ENCODE results near the gene PTTG1IP. TPM values are rescaled to one million over a fixed set of nuclear protein-coding genes. Genes with fewer than 3 reads are reported as not detected.

Gene PTTG1IP
- total and polyA plus RNA-seq, 2 of the 13 experiments (the other 11 are each of a cell fraction or from before 2014, with no cell fraction given): 161 to 700 TPM

DNA sequence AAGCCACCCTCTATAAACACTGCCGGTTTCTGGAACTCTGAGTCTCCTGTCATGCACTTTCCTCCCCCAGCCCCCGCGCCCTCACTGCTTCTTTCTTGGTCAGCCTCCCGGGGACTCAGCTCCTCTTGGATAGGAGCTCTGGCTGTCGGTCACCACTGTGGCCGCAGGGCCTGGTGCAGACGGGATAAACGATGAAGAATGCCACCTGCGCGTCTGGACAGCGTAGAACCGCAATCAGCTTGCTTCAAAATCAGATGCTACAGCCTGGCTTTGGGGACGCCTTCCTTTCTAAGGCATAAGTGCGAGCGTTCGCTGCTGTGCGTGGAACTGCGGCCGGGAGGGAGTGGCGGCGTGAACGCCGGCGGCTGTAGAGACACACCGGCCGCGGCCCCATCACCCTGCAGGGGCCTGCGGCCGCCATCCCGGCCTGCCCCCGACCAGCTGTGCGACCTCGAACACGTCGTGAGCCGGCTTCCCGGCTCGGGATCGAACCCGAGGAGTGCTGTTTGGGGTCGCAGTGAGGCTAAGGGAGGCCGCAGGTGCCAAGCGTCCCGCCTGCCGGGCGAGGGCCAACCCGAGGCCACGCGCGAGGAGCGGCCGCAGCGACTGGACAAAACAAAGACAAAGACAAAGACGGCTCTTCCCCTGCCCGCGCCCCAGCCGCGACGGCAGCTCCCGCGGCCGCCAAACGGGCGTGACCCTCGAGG is 688 bp downstream of the PTTG1IP start (continued):
- TF ChIP-seq THAP7 (CRISPR knock-in tag; IDR thresholded peaks at IDR 0.05) (no peak), TMF1 (CRISPR knock-in tag; IDR thresholded peaks at IDR 0.05; ENCODE audit: low read depth) (0 out of 2 replicates have a peak, but pooled peaks have one; percentile 22), ZNF530 (CRISPR knock-in tag; IDR thresholded peaks at IDR 0.05; ENCODE audit: low read depth) (no peak), NCOA2 (CRISPR knock-in tag; IDR thresholded peaks at IDR 0.05) (0 out of 2 replicates have a peak, but pooled peaks have one; percentile 17), ARNT (IDR thresholded peaks at IDR 0.05) (no peak), HNF4A (CRISPR knock-in tag; IDR thresholded peaks at IDR 0.05) (no peak), ZSCAN29 (CRISPR knock-in tag; conservative IDR thresholded peaks at IDR 0.05) (no peak), SP4 (CRISPR knock-in tag; IDR thresholded peaks at IDR 0.05) (no peak; the same call in 1 of the 2 replicates), SOX13 (IDR thresholded peaks at IDR 0.05) (no peak), SOX13 (CRISPR knock-in tag; conservative IDR thresholded peaks at IDR 0.05 in 1 of 2, IDR thresholded peaks at IDR 0.05 in 1 of 2) (no peak), ZNF275 (CRISPR knock-in tag; IDR thresholded peaks at IDR 0.05; ENCODE audit: borderline replicate concordance) (peak; percentile 27; the same call in 1 of the 2 replicates)
- TF ChIP-seq, protein P1, sequence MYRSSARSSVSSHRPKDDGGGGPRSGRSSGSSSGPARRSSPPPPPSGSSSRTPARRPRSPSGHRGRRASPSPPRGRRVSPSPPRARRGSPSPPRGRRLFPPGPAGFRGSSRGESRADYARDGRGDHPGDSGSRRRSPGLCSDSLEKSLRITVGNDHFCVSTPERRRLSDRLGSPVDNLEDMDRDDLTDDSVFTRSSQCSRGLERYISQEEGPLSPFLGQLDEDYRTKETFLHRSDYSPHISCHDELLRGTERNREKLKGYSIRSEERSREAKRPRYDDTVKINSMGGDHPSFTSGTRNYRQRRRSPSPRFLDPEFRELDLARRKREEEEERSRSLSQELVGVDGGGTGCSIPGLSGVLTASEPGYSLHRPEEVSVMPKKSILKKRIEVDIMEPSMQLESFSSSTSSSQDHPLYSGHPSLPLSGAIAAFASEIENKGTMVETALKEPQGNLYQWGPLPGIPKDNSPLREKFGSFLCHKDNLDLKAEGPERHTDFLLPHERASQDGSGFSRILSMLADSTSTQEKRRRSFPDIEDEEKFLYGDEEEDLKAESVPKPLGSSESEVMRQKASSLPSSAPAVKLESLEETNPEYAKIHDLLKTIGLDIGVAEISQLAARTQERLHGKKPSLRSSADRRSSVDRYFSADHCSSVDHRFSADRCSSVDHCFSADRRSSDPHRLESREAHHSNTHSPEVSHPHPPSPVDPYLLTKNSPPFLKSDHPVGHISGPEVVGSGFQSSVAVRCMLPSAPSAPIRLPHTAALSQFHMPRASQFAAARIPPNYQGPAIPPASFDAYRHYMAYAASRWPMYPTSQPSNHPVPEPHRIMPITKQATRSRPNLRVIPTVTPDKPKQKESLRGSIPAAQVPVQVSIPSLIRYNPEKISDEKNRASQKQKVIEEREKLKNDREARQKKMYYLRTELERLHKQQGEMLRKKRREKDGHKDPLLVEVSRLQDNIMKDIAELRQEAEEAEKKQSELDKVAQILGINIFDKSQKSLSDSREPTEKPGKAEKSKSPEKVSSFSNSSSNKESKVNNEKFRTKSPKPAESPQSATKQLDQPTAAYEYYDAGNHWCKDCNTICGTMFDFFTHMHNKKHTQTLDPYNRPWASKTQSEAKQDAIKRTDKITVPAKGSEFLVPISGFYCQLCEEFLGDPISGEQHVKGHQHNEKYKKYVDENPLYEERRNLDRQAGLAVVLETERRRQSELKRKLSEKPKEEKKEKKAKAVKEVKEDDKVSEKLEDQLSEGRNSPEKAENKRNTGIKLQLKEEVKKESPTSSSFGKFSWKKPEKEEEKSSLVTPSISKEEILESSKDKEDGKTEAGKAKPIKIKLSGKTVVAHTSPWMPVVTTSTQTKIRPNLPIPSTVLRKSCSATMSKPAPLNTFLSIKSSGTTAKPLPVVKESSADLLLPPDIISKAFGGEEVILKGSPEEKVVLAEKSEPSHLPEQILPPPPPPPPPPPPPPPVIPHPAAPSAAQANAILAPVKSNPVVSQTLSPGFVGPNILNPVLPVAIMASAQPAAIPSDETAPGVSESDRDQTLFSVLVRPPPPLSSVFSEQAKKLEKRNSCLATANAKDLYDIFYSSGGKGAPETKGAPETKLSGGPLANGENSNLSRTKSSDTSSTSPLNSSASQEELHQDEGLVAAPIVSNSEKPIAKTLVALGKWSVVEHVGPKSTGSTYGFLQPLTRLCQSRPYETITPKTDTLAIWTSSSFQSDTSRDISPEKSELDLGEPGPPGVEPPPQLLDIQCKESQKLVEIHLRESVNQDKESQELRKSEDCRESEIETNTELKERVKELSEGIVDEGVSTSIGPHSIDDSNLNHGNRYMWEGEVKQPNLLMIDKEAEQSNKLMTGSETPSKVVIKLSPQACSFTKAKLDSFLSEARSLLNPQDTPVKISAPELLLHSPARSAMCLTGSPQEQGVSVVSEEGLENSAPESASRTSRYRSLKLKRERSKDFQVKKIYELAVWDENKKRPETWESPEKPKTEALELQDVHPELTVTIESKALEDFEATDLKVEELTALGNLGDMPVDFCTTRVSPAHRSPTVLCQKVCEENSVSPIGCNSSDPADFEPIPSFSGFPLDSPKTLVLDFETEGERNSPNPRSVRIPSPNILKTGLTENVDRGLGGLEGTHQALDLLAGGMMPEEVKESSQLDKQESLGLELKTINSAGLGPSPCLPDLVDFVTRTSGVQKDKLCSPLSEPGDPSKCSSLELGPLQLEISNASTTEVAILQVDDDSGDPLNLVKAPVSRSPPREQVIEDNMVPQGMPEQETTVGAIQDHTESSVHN (CRISPR knock-in tag; IDR thresholded peaks at IDR 0.05): no peak
- TF ChIP-seq, protein P2, sequence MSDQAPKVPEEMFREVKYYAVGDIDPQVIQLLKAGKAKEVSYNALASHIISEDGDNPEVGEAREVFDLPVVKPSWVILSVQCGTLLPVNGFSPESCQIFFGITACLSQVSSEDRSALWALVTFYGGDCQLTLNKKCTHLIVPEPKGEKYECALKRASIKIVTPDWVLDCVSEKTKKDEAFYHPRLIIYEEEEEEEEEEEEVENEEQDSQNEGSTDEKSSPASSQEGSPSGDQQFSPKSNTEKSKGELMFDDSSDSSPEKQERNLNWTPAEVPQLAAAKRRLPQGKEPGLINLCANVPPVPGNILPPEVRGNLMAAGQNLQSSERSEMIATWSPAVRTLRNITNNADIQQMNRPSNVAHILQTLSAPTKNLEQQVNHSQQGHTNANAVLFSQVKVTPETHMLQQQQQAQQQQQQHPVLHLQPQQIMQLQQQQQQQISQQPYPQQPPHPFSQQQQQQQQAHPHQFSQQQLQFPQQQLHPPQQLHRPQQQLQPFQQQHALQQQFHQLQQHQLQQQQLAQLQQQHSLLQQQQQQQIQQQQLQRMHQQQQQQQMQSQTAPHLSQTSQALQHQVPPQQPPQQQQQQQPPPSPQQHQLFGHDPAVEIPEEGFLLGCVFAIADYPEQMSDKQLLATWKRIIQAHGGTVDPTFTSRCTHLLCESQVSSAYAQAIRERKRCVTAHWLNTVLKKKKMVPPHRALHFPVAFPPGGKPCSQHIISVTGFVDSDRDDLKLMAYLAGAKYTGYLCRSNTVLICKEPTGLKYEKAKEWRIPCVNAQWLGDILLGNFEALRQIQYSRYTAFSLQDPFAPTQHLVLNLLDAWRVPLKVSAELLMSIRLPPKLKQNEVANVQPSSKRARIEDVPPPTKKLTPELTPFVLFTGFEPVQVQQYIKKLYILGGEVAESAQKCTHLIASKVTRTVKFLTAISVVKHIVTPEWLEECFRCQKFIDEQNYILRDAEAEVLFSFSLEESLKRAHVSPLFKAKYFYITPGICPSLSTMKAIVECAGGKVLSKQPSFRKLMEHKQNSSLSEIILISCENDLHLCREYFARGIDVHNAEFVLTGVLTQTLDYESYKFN (CRISPR knock-in tag; conservative IDR thresholded peaks at IDR 0.05): no peak

Data from HepG2 (cell line).